SK-N-SH treated with all-trans-retinoic acid at 6 μM for 48 hours (cell line): ENCODE data around the gene FHIP1B.
"Not testable (repeated sequence)": the region's sequence is repeated elsewhere in the genome, so short reads cannot be mapped to it uniquely, and the experiment has no call there.

Source experiments
- ATAC-seq: fragments of 200-7000 bp; cut with Tn5 transposase; 3 replicates; pipeline ENCODE4 v1.9.1; 2020; ENCODE audit warnings: mild to moderate bottlenecking, moderate library complexity
- ARNTL ChIP-seq: fragments of 450-650 bp; formaldehyde crosslinking; IDR thresholded peaks from 2 replicates; pipeline ENCODE4 v1.5.0; 2020; ENCODE audit warnings: low read depth, mild to moderate bottlenecking, moderate library complexity, borderline replicate concordance
- BACH2 ChIP-seq: fragments of 250-450 bp; sonication (Bioruptor Pico); IDR thresholded peaks from 2 replicates; pipeline ENCODE4 v1.9.0; 2021; ENCODE audit warnings: mild to moderate bottlenecking, borderline replicate concordance
- CREB5 ChIP-seq: fragments of 250-450 bp; sonication (Bioruptor Pico); IDR thresholded peaks from 2 replicates; pipeline ENCODE4 v1.5.1; 2020; ENCODE audit warnings: low read depth, mild to moderate bottlenecking, moderate library complexity
- CSDC2 ChIP-seq: fragments of 250-450 bp; sonication (Bioruptor Pico); IDR thresholded peaks from 2 replicates; pipeline ENCODE4 v1.5.0; 2020; ENCODE audit warnings: mild to moderate bottlenecking, moderate library complexity
- CSRNP3 ChIP-seq: fragments of 250-450 bp; sonication (Bioruptor Pico); IDR thresholded peaks from 2 replicates; pipeline ENCODE4 v1.5.1; 2021; ENCODE audit warnings: mild to moderate bottlenecking, moderate library complexity
- ESRRG ChIP-seq: fragments of 250-450 bp; sonication (Bioruptor Pico); IDR thresholded peaks from 2 replicates; pipeline ENCODE4 v1.6.1; 2021; ENCODE audit warnings: mild to moderate bottlenecking
- OSR1 ChIP-seq: fragments of 250-450 bp; sonication (Bioruptor Pico); IDR thresholded peaks from 2 replicates; pipeline ENCODE4 v1.8.0; 2022; ENCODE audit warnings: moderate library complexity, mild to moderate bottlenecking, inconsistent platforms
- PATZ1 ChIP-seq: fragments of 250-450 bp; sonication (Bioruptor Pico); IDR thresholded peaks from 2 replicates; pipeline ENCODE4 v1.8.0; 2020; ENCODE audit warnings: mild to moderate bottlenecking, moderate library complexity, borderline replicate concordance
- POU6F1 ChIP-seq: fragments of 250-450 bp; sonication (Bioruptor Pico); IDR thresholded peaks from 2 replicates; pipeline ENCODE4 v1.8.0; 2021; ENCODE audit warnings: low read depth, mild to moderate bottlenecking, moderate library complexity, borderline replicate concordance
- PPARA ChIP-seq: fragments of 250-450 bp; sonication (Bioruptor Pico); IDR thresholded peaks from 2 replicates; pipeline ENCODE4 v1.5.0; 2020; ENCODE audit warnings: mild to moderate bottlenecking, borderline replicate concordance
- RARB ChIP-seq: fragments of 250-450 bp; sonication (Bioruptor Pico); IDR thresholded peaks from 2 replicates; pipeline ENCODE4 v1.8.0; 2021; ENCODE audit warnings: mild to moderate bottlenecking, moderate library complexity
- SNAI2 ChIP-seq: fragments of 250-450 bp; sonication (Bioruptor Pico); IDR thresholded peaks from 2 replicates; pipeline ENCODE4 v1.5.0; 2020; ENCODE audit warnings: mild to moderate bottlenecking, moderate library complexity
- TCF4 ChIP-seq: fragments of 250-450 bp; sonication (Bioruptor Pico); IDR thresholded peaks from 2 replicates; pipeline ENCODE4 v1.8.0; 2021; ENCODE audit warnings: mild to moderate bottlenecking, moderate library complexity, borderline replicate concordance
- TOX ChIP-seq: fragments of 250-450 bp; sonication (Bioruptor Pico); IDR thresholded peaks from 2 replicates; pipeline ENCODE4 v1.8.0; 2021; ENCODE audit warnings: mild to moderate bottlenecking, moderate library complexity, borderline replicate concordance
- TSHZ2 ChIP-seq: fragments of 250-450 bp; sonication (Bioruptor Pico); IDR thresholded peaks from 2 replicates; pipeline ENCODE4 v1.5.0; 2020; ENCODE audit warnings: mild to moderate bottlenecking, moderate library complexity
- ZC3H10 ChIP-seq: fragments of 250-450 bp; sonication (Bioruptor Pico); IDR thresholded peaks from 2 replicates; pipeline ENCODE4 v1.5.1; 2021; ENCODE audit warnings: mild to moderate bottlenecking, moderate library complexity
- ZFP3 ChIP-seq: fragments of 250-450 bp; sonication (Bioruptor Pico); IDR thresholded peaks from 2 replicates; pipeline ENCODE4 v1.5.0; 2020; ENCODE audit warnings: mild to moderate bottlenecking, moderate library complexity
- ZFP30 ChIP-seq: fragments of 450-650 bp; formaldehyde crosslinking; IDR thresholded peaks from 2 replicates; pipeline ENCODE4 v1.5.0; 2022; ENCODE audit warnings: mild to moderate bottlenecking, moderate library complexity
- ZNF70 ChIP-seq: fragments of 450-650 bp; formaldehyde crosslinking; IDR thresholded peaks from 2 replicates; pipeline ENCODE4 v1.5.0; 2020; ENCODE audit warnings: mild to moderate bottlenecking, moderate library complexity
- ZNF8 ChIP-seq: fragments of 450-650 bp; formaldehyde crosslinking; IDR thresholded peaks from 2 replicates; pipeline ENCODE4 v1.5.0; 2020; ENCODE audit warnings: mild to moderate bottlenecking, moderate library complexity

The FHIP1B gene

GRCh38 chr11:6248897-6249296, 14.5 kb upstream of the FHIP1B start:
- TF ChIP-seq ZNF8 (CRISPR knock-in tag), result peak; percentile 52
- not testable (repeated sequence) for ATAC-seq

- TF ChIP-seq BACH2 (CRISPR knock-in tag) (no peak), TSHZ2 (no peak), PATZ1 (CRISPR knock-in tag) (no peak), ZC3H10 (CRISPR knock-in tag) (no peak), POU6F1 (CRISPR knock-in tag) (no peak), ZFP3 (no peak), RARB (CRISPR knock-in tag) (no peak), ZNF70 (no peak), CSRNP3 (CRISPR knock-in tag) (no peak), OSR1 (CRISPR knock-in tag) (no peak), ARNTL (CRISPR knock-in tag) (no peak), SNAI2 (CRISPR knock-in tag) (no peak), ZFP30 (CRISPR knock-in tag) (no peak), ESRRG (CRISPR knock-in tag) (no peak), TCF4 (no peak), TOX (CRISPR knock-in tag) (no peak)
- ATAC-seq, result no peak
These were observed 13.8 kb upstream of the FHIP1B start for GRCh38 chr11:6248248-6248647.

- TF ChIP-seq ZNF70 (no peak), ZNF8 (CRISPR knock-in tag) (no peak), CSRNP3 (CRISPR knock-in tag) (no peak), ARNTL (CRISPR knock-in tag) (no peak), CREB5 (no peak), OSR1 (CRISPR knock-in tag) (no peak), SNAI2 (CRISPR knock-in tag) (no peak)
- TF ChIP-seq, all 23 proteins: peak for 0
- no peak for ATAC-seq
These were observed 11.1 kb upstream of the FHIP1B start for GRCh38 chr11:6245536-6245935.

GRCh38 chr11:6241316-6241715, 6.9 kb upstream of the FHIP1B start:
- no peak for ATAC-seq
- TF ChIP-seq OSR1 (CRISPR knock-in tag) (no peak), ZNF8 (CRISPR knock-in tag) (no peak), TOX (CRISPR knock-in tag) (no peak), ZNF70 (no peak), CREB5 (no peak), POU6F1 (CRISPR knock-in tag) (no peak), TCF4 (no peak), ESRRG (CRISPR knock-in tag) (no peak), CSDC2 (CRISPR knock-in tag) (no peak), PPARA (CRISPR knock-in tag) (no peak)
